ENCODE measurements around the gene APBA1. TPM values are rescaled to one million over a fixed set of nuclear protein-coding genes. Genes with fewer than 3 reads are reported as not detected.

Gene APBA1
- total and polyA plus RNA-seq, 2 donors (not counting 1 experiment from before 2014, with no cell fraction given) = 0.01 to 0.05 TPM

- no peak overlapping the region for H2AFZ ChIP-seq (ENCODE audit: insufficient read depth, low read depth, low read length, poor library complexity, severe bottlenecking)
- no peak overlapping the region for H3K4me3 ChIP-seq (ENCODE audit: control extremely low read depth in 1 of 5, extremely low read depth in 1 of 5, insufficient read depth in 1 of 5, low read depth in 2 of 5, low read length in 4 of 5)
- ChIA-PET POLR2A (no interaction called here), CTCF (no interaction called here)
- no peak overlapping the region for H3K27ac ChIP-seq (ENCODE audit: low read length in 2 of 2)
- Mint-ChIP-seq H3K27ac (no peak overlapping the region), H3K4me3 (no peak overlapping the region), H3K9me3 (ENCODE audit: insufficient read depth) (peaks cover 3% of the 10 kb centered on the region), H3K4me1 (no peaks in the 10 kb centered on the region), H3K27me3 (peaks cover 15% of the 10 kb centered on the region)
- H3K79me2 ChIP-seq (ENCODE audit: control insufficient read depth, insufficient read depth, low read length) = no peaks in the 10 kb centered on the region
- no peak for TF ChIP-seq EZH2 (IDR thresholded peaks at IDR 0.05; ENCODE audit: borderline replicate concordance, insufficient read depth, low read depth, low read length, poor library complexity, severe bottlenecking)
- no peak for TF ChIP-seq CTCF (IDR thresholded peaks at IDR 0.05)
- H3K27me3 ChIP-seq (replicated peaks in 1 of 4; ENCODE audit: control extremely low read depth in 1 of 4, control insufficient read depth in 3 of 4, insufficient read depth in 4 of 4, low read length in 3 of 4) = no peaks in the 10 kb centered on the region
- no peaks in the 10 kb centered on the region for H3K4me1 ChIP-seq (ENCODE audit: control insufficient read depth in 2 of 2, insufficient read depth in 2 of 2, low read length in 2 of 2)
- no peaks in the 10 kb centered on the region for H3K9me3 ChIP-seq (ENCODE audit: control extremely low read depth in 1 of 3, control insufficient read depth in 2 of 3, insufficient read depth in 1 of 3, low read length in 2 of 3)
- no peak for ATAC-seq (ENCODE audit: low read depth)
- H4K20me1 ChIP-seq (ENCODE audit: control insufficient read depth, insufficient read depth, low read length, poor library complexity, severe bottlenecking) = no peaks in the 10 kb centered on the region
- no peaks in the 10 kb centered on the region for H3K36me3 ChIP-seq (replicated peaks in 1 of 2; ENCODE audit: control extremely low read depth in 1 of 2, control insufficient read depth in 1 of 2, extremely low read depth in 1 of 2, insufficient read depth in 2 of 2, low read length in 1 of 2)
- WGBS (ENCODE audit: insufficient coverage) = 81% methylated on average over 3 of the region's 3 CpGs
- H3K9ac ChIP-seq (ENCODE audit: low read length) = no peak overlapping the region
- no peak overlapping the region for H3K4me2 ChIP-seq (replicated peaks; ENCODE audit: low read depth, low read length, poor library complexity, severe bottlenecking)
- intact Hi-C loops (cut with micrococcal nuclease) = no loop called here
- DNase-seq = no peak
These were observed 49.5 kb downstream of the APBA1 start for GRCh38 chr9:69622676-69623075.

DNA sequence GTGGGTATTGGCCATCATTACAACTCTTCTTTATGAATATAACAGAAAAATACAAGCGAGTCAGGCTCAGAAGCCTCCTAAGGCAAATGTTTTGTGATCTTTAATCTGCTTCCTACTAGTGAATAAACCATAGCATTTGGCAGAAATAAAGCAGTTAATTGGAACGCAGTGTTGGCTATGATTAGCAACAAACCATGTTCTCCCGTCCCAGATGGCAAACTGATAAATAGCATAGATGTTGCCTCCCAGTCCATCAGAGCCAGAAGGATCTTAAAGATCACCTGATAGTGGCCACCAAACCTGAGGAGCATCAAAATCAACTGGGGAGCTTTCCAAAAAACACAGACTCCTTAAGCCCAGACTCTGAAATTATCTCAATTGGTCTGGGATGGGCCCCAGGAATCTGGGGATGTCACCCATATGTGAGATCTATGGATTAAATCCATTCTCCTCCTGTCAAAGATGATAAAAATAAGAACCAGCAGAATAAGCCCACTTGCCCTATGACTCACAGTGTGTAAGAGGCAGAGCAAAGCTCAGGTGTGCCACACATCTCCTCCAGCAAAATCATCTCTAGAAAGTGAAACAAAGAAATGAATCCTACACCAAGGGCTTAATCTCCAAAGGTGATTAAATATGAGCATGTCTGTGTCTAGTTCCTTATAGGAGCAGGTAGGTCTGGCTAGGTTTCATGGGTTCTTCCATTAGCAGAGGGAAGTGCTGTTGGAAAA, 50.3 kb downstream of the APBA1 start:
- ChIA-PET POLR2A (no interaction called here), CTCF (interaction anchor here (0.6 kb wide), 1 partner anchor 200 kb away, joined by 3 read pairs; no protein-coding TSS in a partner anchor)
- DNase-seq (no peak), ATAC-seq (ENCODE audit: low read depth) (no peak)
- Histone ChIP-seq H2AFZ (ENCODE audit: insufficient read depth, low read depth, low read length, poor library complexity, severe bottlenecking) (no peak overlapping the region), H3K4me1 (ENCODE audit: control insufficient read depth in 2 of 2, insufficient read depth in 2 of 2, low read length in 2 of 2) (no peaks in the 10 kb centered on the region), H3K27ac (ENCODE audit: low read length in 2 of 2) (no peak overlapping the region), H3K27me3 (replicated peaks in 1 of 4; ENCODE audit: control extremely low read depth in 1 of 4, control insufficient read depth in 3 of 4, insufficient read depth in 4 of 4, low read length in 3 of 4) (no peaks in the 10 kb centered on the region), H3K4me3 (ENCODE audit: control extremely low read depth in 1 of 5, extremely low read depth in 1 of 5, insufficient read depth in 1 of 5, low read depth in 2 of 5, low read length in 4 of 5) (no peak overlapping the region), H3K9me3 (ENCODE audit: control extremely low read depth in 1 of 3, control insufficient read depth in 2 of 3, insufficient read depth in 1 of 3, low read length in 2 of 3) (no peaks in the 10 kb centered on the region), H3K79me2 (ENCODE audit: control insufficient read depth, insufficient read depth, low read length) (no peaks in the 10 kb centered on the region), H3K9ac (ENCODE audit: low read length) (no peak overlapping the region), H3K4me2 (replicated peaks; ENCODE audit: low read depth, low read length, poor library complexity, severe bottlenecking) (no peak overlapping the region), H3K36me3 (replicated peaks in 1 of 2; ENCODE audit: control extremely low read depth in 1 of 2, control insufficient read depth in 1 of 2, extremely low read depth in 1 of 2, insufficient read depth in 2 of 2, low read length in 1 of 2) (no peaks in the 10 kb centered on the region), H4K20me1 (ENCODE audit: control insufficient read depth, insufficient read depth, low read length, poor library complexity, severe bottlenecking) (no peaks in the 10 kb centered on the region)
- Mint-ChIP-seq H3K4me3 (no peak overlapping the region), H3K27me3 (peaks cover 13% of the 10 kb centered on the region), H3K4me1 (no peaks in the 10 kb centered on the region), H3K9me3 (ENCODE audit: insufficient read depth) (peaks cover 4% of the 10 kb centered on the region), H3K27ac (no peak overlapping the region)
- intact Hi-C loops (cut with micrococcal nuclease) = no loop called here
- no peak for TF ChIP-seq EZH2 (IDR thresholded peaks at IDR 0.05; ENCODE audit: borderline replicate concordance, insufficient read depth, low read depth, low read length, poor library complexity, severe bottlenecking)
- no peak for TF ChIP-seq CTCF (IDR thresholded peaks at IDR 0.05)
- WGBS (ENCODE audit: insufficient coverage) = 94% methylated on average over 2 of the region's 3 CpGs

Measured in B cell (primary cell).